K562 (cell line): ENCODE results near the gene GNPTAB. TPM values are rescaled to one million over a fixed set of nuclear protein-coding genes. Genes with fewer than 3 reads are reported as not detected.

ENCODE experiments used
- BRF2 ChIP-seq: IDR thresholded peaks from 3 replicates; pipeline ENCODE4 v1.6.1; 2011; ENCODE audit warnings: borderline replicate concordance, mild to moderate bottlenecking; ENCODE audit not compliant: insufficient read length, insufficient read depth
- NCOA1 ChIP-seq: fragments of 450-650 bp; IDR thresholded peaks from 2 replicates; pipeline ENCODE4 v1.6.1; 2016; ENCODE audit warnings: low read depth
- POLR3A ChIP-seq: IDR thresholded peaks from 2 replicates; pipeline ENCODE4 v1.6.1; 2011; ENCODE audit warnings: borderline replicate concordance, mild to moderate bottlenecking, moderate library complexity; ENCODE audit not compliant: insufficient read length, insufficient read depth; ENCODE audit errors: extremely low read depth
- RERE ChIP-seq: sonication (generic); formaldehyde crosslinking; IDR thresholded peaks from 2 replicates; pipeline ENCODE4 v1.8.0; 2023; ENCODE audit warnings: missing genetic modification reagents, mild to moderate bottlenecking, borderline replicate concordance
- SREBF2 ChIP-seq: sonication (generic); formaldehyde crosslinking; IDR thresholded peaks from 2 replicates; pipeline ENCODE4 v1.4.0; 2020; ENCODE audit warnings: mild to moderate bottlenecking, missing genetic modification reagents
- ZC3H4 ChIP-seq: sonication (generic); formaldehyde crosslinking; IDR thresholded peaks from 2 replicates; pipeline ENCODE4 v1.9.0; 2021; ENCODE audit warnings: missing genetic modification reagents, borderline replicate concordance
- ZNF23 ChIP-seq: fragments of 250-450 bp; sonication (Bioruptor Pico); IDR thresholded peaks from 2 replicates; pipeline ENCODE4 v1.4.0; 2020; ENCODE audit warnings: mild to moderate bottlenecking
- polyA plus RNA-seq, 8 experiments: library from polyadenylated mRNA; depleted of rRNA in 4 of 8; stranded (reverse) in 5 of 8; unstranded in 3 of 8; fragments of >200 nt; fragmentation: Nextera tagmentation in 2 of 8; fragmentation: Illumina TruSeq in 1 of 8; extraction: Ambion mirVana in 2 of 8; extraction: Trizol in 1 of 8; gene quantifications; 2 replicates each; pipeline versions ENCODE4 v1.2.1 to v1.2.3, GENCODE V29; 2011 to 2014; ENCODE audit warnings: inconsistent platforms in 1 of 8, missing spikeins in 1 of 8
- total RNA-seq, 7 experiments: library from RNA; depleted of rRNA in 6 of 7; stranded (reverse); fragments of >200 nt in 6 of 7; fragmentation: Illumina TruSeq in 2 of 7; extraction: Trizol in 2 of 7; gene quantifications; 2 replicates each; pipeline versions ENCODE4 v1.2.1 to v1.2.3, GENCODE V29; 2011 to 2021; ENCODE audit warnings: low replicate concordance in 1 of 7
- TF ChIP-seq, protein P1 (sequence below): fragments of 450-650 bp; IDR thresholded peaks from 2 replicates; pipeline ENCODE4 v1.6.1; 2016; ENCODE audit warnings: borderline replicate concordance

Gene GNPTAB
- total and polyA plus RNA-seq, 9 of the 15 experiments (the other 6 are each of a cell fraction or from before 2014, with no cell fraction given) = 5.9 to 23.2 (median 19.3) TPM

GRCh38 chr12:101838628-101839323, 8.0 kb upstream of the GNPTAB start (continued):
- TF ChIP-seq RERE (CRISPR knock-in tag) (no peak), ZNF23 (CRISPR knock-in tag) (no peak), SREBF2 (CRISPR knock-in tag) (no peak), POLR3A (no peak), BRF2 (no peak), NCOA1 (no peak), ZC3H4 (CRISPR knock-in tag) (no peak)
- TF ChIP-seq, protein P1, sequence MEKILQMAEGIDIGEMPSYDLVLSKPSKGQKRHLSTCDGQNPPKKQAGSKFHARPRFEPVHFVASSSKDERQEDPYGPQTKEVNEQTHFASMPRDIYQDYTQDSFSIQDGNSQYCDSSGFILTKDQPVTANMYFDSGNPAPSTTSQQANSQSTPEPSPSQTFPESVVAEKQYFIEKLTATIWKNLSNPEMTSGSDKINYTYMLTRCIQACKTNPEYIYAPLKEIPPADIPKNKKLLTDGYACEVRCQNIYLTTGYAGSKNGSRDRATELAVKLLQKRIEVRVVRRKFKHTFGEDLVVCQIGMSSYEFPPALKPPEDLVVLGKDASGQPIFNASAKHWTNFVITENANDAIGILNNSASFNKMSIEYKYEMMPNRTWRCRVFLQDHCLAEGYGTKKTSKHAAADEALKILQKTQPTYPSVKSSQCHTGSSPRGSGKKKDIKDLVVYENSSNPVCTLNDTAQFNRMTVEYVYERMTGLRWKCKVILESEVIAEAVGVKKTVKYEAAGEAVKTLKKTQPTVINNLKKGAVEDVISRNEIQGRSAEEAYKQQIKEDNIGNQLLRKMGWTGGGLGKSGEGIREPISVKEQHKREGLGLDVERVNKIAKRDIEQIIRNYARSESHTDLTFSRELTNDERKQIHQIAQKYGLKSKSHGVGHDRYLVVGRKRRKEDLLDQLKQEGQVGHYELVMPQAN = no peak
